HCT116 (cell line): Measurements from ENCODE around the gene BEND5. TPM values are rescaled to one million over a fixed set of nuclear protein-coding genes. Genes with fewer than 3 reads are reported as not detected.

Source experiments
- ATAC-seq: fragments of 200-7000 bp; cut with Tn5 transposase; 2 replicates; pipeline ENCODE4 v1.9.1; 2020; ENCODE audit warnings: mild to moderate bottlenecking, moderate library complexity
- BruUV-seq: library from RNA; stranded (reverse); fragments of 400-500 nt; replicated peaks from 2 replicates; lab custom pipeline; 2021; lab: Mats Ljungman, UMichigan
- CTCF ChIA-PET: fragments of 300-600 bp; sonication (Branson Sonifier 250); formaldehyde crosslinking; loops from one replicate; lab custom pipeline; 2021; ENCODE audit warnings: antibody characterized with exemption; lab: Charles Lee
- POLR2A ChIA-PET: fragments of 300-600, 350-600 bp; sonication (Branson Sonifier 250); formaldehyde crosslinking; loops from one replicate; lab custom pipeline; 2021; ENCODE audit warnings: antibody characterized with exemption; lab: Charles Lee
- RAD21 ChIA-PET, 2 experiments: fragments of 300-600 bp; sonication (Branson Sonifier 250); formaldehyde crosslinking; loops; one replicate each; lab custom pipeline; 2023; ENCODE audit warnings: low total read pairs in 2 of 2; ENCODE audit not compliant: uncharacterized antibody in 2 of 2, unreplicated experiment in 2 of 2, low non-redundant PET in 1 of 2; lab: Charles Lee
- DNase-seq: peaks from one replicate; pipeline ENCODE4 v3.0.0-alpha.2; 2010; ENCODE audit warnings: low read depth, low spot score
- H2AFZ ChIP-seq: fragments of 200-600 bp; shearing (Covaris generic), sonication (generic); 2 replicates; pipeline ENCODE4 v1.6.1; 2017; ENCODE audit warnings: low read depth, mixed run types, mixed read lengths, antibody characterized with exemption, low read length; ENCODE audit not compliant: poor library complexity, severe bottlenecking
- H3K27ac ChIP-seq: 2 replicates; pipeline ENCODE4 v1.5.1; 2012; ENCODE audit warnings: low read depth, low read length
- H3K27me3 ChIP-seq: fragments of 200-600 bp; sonication (generic); 2 replicates; pipeline ENCODE4 v1.6.1; 2016; ENCODE audit warnings: mixed run types, low read length, mixed read lengths; ENCODE audit not compliant: insufficient read depth
- H3K36me3 ChIP-seq, 2 experiments: fragments of 200-500 bp in 1 of 2; fragments of 200-600 bp in 1 of 2; sonication (Bioruptor generic) in 1 of 2; sonication (generic) in 1 of 2; 2 replicates each; pipeline versions ENCODE4 v1.5.1 to v1.6.1; 2014 to 2016; ENCODE audit warnings: low read length in 2 of 2, inconsistent platforms in 1 of 2, mixed read lengths in 1 of 2, mixed run types in 1 of 2; ENCODE audit not compliant: insufficient read depth in 2 of 2, control insufficient read depth in 1 of 2
- H3K4me1 ChIP-seq, 2 experiments: fragments of 200-600 bp in 1 of 2; sonication (generic) in 1 of 2; 2 replicates each; pipeline versions ENCODE4 v1.5.1 to v1.6.1; 2012 to 2017; ENCODE audit warnings: low read length in 2 of 2, inconsistent platforms in 1 of 2, mild to moderate bottlenecking in 1 of 2, mixed read lengths in 1 of 2, mixed run types in 1 of 2, moderate library complexity in 1 of 2; ENCODE audit not compliant: insufficient read depth in 2 of 2, control insufficient read depth in 1 of 2
- H3K4me2 ChIP-seq: fragments of 200-600 bp; sonication (generic); 2 replicates; pipeline ENCODE4 v1.6.1; 2017; ENCODE audit warnings: mixed run types, low read length, mixed read lengths
- H3K4me3 ChIP-seq, 2 experiments: fragments of 200-600 bp in 1 of 2; sonication (generic) in 1 of 2; replicated peaks in 1 of 2; 2 replicates each; pipeline ENCODE4 v1.5.1; 2011 to 2016; ENCODE audit warnings: low read length in 2 of 2, control low read depth in 1 of 2, low read depth in 1 of 2, mild to moderate bottlenecking in 1 of 2, mixed read lengths in 1 of 2, mixed run types in 1 of 2
- H3K79me2 ChIP-seq: fragments of 200-600 bp; sonication (generic); 2 replicates; pipeline ENCODE4 v1.6.1; 2017; ENCODE audit warnings: mild to moderate bottlenecking, mixed run types, low read length, moderate library complexity, mixed read lengths; ENCODE audit not compliant: insufficient read depth
- H3K9ac ChIP-seq: fragments of 200-600 bp; sonication (generic); 2 replicates; pipeline ENCODE4 v1.6.1; 2016; ENCODE audit warnings: low read length, mixed read lengths
- H3K9me2 ChIP-seq: fragments of 200-600 bp; sonication (generic), shearing (Covaris generic); 2 replicates; pipeline ENCODE4 v1.6.1; 2017; ENCODE audit warnings: mixed run types, mild to moderate bottlenecking, moderate library complexity; ENCODE audit not compliant: insufficient read depth
- H3K9me3 ChIP-seq, 2 experiments: fragments of 200-500 bp in 1 of 2; fragments of 200-600 bp in 1 of 2; sonication (Bioruptor generic) in 1 of 2; sonication (generic) in 1 of 2; 2 replicates each; pipeline ENCODE4 v1.6.1; 2014 to 2017; ENCODE audit warnings: low read length in 2 of 2, mixed read lengths in 2 of 2, inconsistent platforms in 1 of 2, low read depth in 1 of 2, mild to moderate bottlenecking in 1 of 2, mixed run types in 1 of 2, moderate library complexity in 1 of 2; ENCODE audit not compliant: control insufficient read depth in 1 of 2, insufficient read depth in 1 of 2
- H4K20me1 ChIP-seq: fragments of 200-600 bp; sonication (generic), shearing (Covaris generic); 2 replicates; pipeline ENCODE4 v1.6.1; 2017; ENCODE audit warnings: mixed run types, mild to moderate bottlenecking, moderate library complexity; ENCODE audit not compliant: insufficient read depth
- CBX3 ChIP-seq: IDR thresholded peaks from 2 replicates; pipeline ENCODE4 v1.6.1; 2012; ENCODE audit warnings: low read depth
- CEBPB ChIP-seq: IDR thresholded peaks from 2 replicates; pipeline ENCODE4 v1.6.1; 2012; ENCODE audit warnings: low read depth
- EZH2 ChIP-seq: fragments of 200-600 bp; sonication (generic); IDR thresholded peaks from 2 replicates; pipeline ENCODE4 v1.6.1; 2017; ENCODE audit warnings: antibody characterized with exemption, mixed run types
- EZH2phosphoT487 ChIP-seq: fragments of 200-600 bp; IDR thresholded peaks from 2 replicates; pipeline ENCODE4 v1.6.1; 2018; ENCODE audit warnings: antibody characterized with exemption, borderline replicate concordance
- FOSL1 ChIP-seq: IDR thresholded peaks from 2 replicates; pipeline ENCODE4 v1.6.1; 2012; ENCODE audit warnings: low read depth
- JUND ChIP-seq: IDR thresholded peaks from 2 replicates; pipeline ENCODE4 v1.6.1; 2012
- POLR2AphosphoS5 ChIP-seq: IDR thresholded peaks from 2 replicates; pipeline ENCODE4 v1.6.1; 2011; ENCODE audit warnings: mild to moderate bottlenecking, low read depth, low read length, moderate library complexity
- RAD21 ChIP-seq: IDR thresholded peaks from 2 replicates; pipeline ENCODE4 v1.6.1; 2012; ENCODE audit warnings: low read depth, mild to moderate bottlenecking
- SIN3A ChIP-seq: IDR thresholded peaks from 2 replicates; pipeline ENCODE4 v1.6.1; 2012; ENCODE audit warnings: low read depth
- SP1 ChIP-seq: IDR thresholded peaks from 2 replicates; pipeline ENCODE4 v1.6.1; 2012; ENCODE audit warnings: low read depth
- SRF ChIP-seq: IDR thresholded peaks from 2 replicates; pipeline ENCODE4 v1.6.1; 2012; ENCODE audit warnings: low read depth
- YY1 ChIP-seq: IDR thresholded peaks from 2 replicates; pipeline ENCODE4 v1.6.1; 2011; ENCODE audit warnings: low read length, low read depth, moderate library complexity, mild to moderate bottlenecking; ENCODE audit not compliant: insufficient replicate concordance; ENCODE audit errors: extremely low read depth
- ZBTB33 ChIP-seq: IDR thresholded peaks from 2 replicates; pipeline ENCODE4 v1.6.1; 2011; ENCODE audit warnings: mild to moderate bottlenecking, low read length, moderate library complexity; ENCODE audit not compliant: insufficient replicate concordance; ENCODE audit errors: extremely low read depth
- ZFX ChIP-seq: fragments of 450-650 bp; IDR thresholded peaks from 2 replicates; pipeline ENCODE4 v1.6.1; 2017
- ZNF274 ChIP-seq: fragments of 200-500 bp; sonication (Bioruptor generic); IDR thresholded peaks from 2 replicates; pipeline ENCODE4 v1.6.1; 2014; ENCODE audit warnings: mild to moderate bottlenecking, low read depth, low read length, inconsistent platforms
- intact Hi-C: fragments of 100-400 bp; cut with micrococcal nuclease; formaldehyde crosslinking; loops from 2 replicates; pipeline ENCODE4 v1.10.0; 2022
- total RNA-seq: library from RNA; stranded (reverse); gene quantifications from one replicate; pipeline ENCODE4 v1.2.1, GENCODE V29; 2021; ENCODE audit not compliant: unreplicated experiment
- TF ChIP-seq, protein P1 (sequence below): IDR thresholded peaks from 2 replicates; pipeline ENCODE4 v1.6.1; 2012
- TF ChIP-seq, protein P2 (sequence below), 3 experiments: fragments of 200-600 bp in 1 of 3; sonication (generic) in 1 of 3; IDR thresholded peaks in 2 of 3; conservative IDR thresholded peaks in 1 of 3; 2 replicates each; pipeline ENCODE4 v1.5.1; 2012 to 2017; ENCODE audit warnings: low read depth in 2 of 3, low read length in 2 of 3, antibody characterized with exemption in 1 of 3, borderline replicate concordance in 1 of 3, control low read depth in 1 of 3, mild to moderate bottlenecking in 1 of 3, mixed read lengths in 1 of 3, mixed run types in 1 of 3, moderate library complexity in 1 of 3; ENCODE audit not compliant: insufficient read depth in 1 of 3
- TF ChIP-seq, protein P3 (sequence below): IDR thresholded peaks from 2 replicates; pipeline ENCODE4 v1.6.1; 2012

BEND5 gene
- total RNA-seq, 1 experiment from 2014 or later, result not detected

DNA sequence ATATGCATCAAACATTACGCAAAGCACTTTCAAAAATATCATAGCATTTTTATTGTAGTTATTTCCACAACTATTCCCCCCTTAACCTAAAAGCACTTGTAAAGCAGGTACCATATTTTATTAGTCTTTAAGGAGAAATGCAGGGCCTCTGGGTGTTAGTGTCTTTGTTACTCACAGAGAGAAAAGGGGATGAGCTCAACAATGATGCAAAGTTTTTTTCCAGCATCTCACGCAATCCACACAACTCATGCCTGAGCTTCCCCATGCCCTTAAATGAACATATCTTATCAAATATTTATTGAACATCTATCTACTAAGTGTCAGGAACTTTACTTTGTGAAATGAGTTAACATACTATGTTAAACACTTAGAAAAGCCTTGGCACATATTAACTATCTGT lies 50.6 kb downstream of the BEND5 start (continued):
- no peak for TF ChIP-seq POLR2AphosphoS5
- no peak for TF ChIP-seq SP1
- TF ChIP-seq, all 23 proteins: peak for 0

GRCh38 chr1:48725341-48726046 lies 51.2 kb downstream of the BEND5 start:
- Histone ChIP-seq H2AFZ (no peak overlapping the region), H3K9me2 (no peaks in the 10 kb centered on the region), H4K20me1 (no peaks in the 10 kb centered on the region), H3K9ac (no peak overlapping the region), H3K4me3 (no peak overlapping the region), H3K27me3 (peaks cover 48% of the 10 kb centered on the region; the same call in 1 of the 2 replicates), H3K4me2 (no peak overlapping the region), H3K36me3 (no peaks in the 10 kb centered on the region; a peak in 1 of 4 replicates), H3K27ac (no peak overlapping the region), H3K9me3 (no peaks in the 10 kb centered on the region), H3K79me2 (no peaks in the 10 kb centered on the region), H3K4me1 (no peaks in the 10 kb centered on the region)
- no peak for TF ChIP-seq CBX3
- TF ChIP-seq YY1, result no peak
- TF ChIP-seq, protein P1, sequence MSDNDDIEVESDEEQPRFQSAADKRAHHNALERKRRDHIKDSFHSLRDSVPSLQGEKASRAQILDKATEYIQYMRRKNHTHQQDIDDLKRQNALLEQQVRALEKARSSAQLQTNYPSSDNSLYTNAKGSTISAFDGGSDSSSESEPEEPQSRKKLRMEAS, result no peak
- no peak for TF ChIP-seq ZBTB33
- no peak for TF ChIP-seq ZNF274
- no peak for TF ChIP-seq CEBPB
- TF ChIP-seq POLR2AphosphoS5, result no peak
- TF ChIP-seq, protein P2, sequence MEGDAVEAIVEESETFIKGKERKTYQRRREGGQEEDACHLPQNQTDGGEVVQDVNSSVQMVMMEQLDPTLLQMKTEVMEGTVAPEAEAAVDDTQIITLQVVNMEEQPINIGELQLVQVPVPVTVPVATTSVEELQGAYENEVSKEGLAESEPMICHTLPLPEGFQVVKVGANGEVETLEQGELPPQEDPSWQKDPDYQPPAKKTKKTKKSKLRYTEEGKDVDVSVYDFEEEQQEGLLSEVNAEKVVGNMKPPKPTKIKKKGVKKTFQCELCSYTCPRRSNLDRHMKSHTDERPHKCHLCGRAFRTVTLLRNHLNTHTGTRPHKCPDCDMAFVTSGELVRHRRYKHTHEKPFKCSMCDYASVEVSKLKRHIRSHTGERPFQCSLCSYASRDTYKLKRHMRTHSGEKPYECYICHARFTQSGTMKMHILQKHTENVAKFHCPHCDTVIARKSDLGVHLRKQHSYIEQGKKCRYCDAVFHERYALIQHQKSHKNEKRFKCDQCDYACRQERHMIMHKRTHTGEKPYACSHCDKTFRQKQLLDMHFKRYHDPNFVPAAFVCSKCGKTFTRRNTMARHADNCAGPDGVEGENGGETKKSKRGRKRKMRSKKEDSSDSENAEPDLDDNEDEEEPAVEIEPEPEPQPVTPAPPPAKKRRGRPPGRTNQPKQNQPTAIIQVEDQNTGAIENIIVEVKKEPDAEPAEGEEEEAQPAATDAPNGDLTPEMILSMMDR (IDR thresholded peaks at IDR 0.05 in 2 of 3, conservative IDR thresholded peaks at IDR 0.05 in 1 of 3; ENCODE audit: borderline replicate concordance in 1 of 3, insufficient read depth in 1 of 3, low read depth in 2 of 3, low read length in 2 of 3), result no peak
- no peak for TF ChIP-seq SIN3A
- TF ChIP-seq EZH2, result no peak
- no peak for TF ChIP-seq EZH2phosphoT487
- TF ChIP-seq ZFX, result no peak
- no peak for TF ChIP-seq JUND
- no peak for TF ChIP-seq FOSL1
- no peak for TF ChIP-seq SRF
- no peak for TF ChIP-seq RAD21
- TF ChIP-seq, protein P3, sequence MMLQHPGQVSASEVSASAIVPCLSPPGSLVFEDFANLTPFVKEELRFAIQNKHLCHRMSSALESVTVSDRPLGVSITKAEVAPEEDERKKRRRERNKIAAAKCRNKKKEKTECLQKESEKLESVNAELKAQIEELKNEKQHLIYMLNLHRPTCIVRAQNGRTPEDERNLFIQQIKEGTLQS, result no peak
- BruUV-seq, result no TSS peak
- DNase-seq (no peak), ATAC-seq (no peak)
- CTCF ChIA-PET, result no interaction called here
- POLR2A ChIA-PET, result no interaction called here
- intact Hi-C loops, result no loop called here
- RAD21 ChIA-PET, result no interaction called here
